GM19395 (cell line): ENCODE results near the gene CREB5.

Source experiments
- ATAC-seq: cut with Tn5 transposase; IDR thresholded peaks from one replicate; pipeline ENCODE4 v1.9.1; 2021; ENCODE audit warnings: mild to moderate bottlenecking, moderate library complexity; ENCODE audit not compliant: unreplicated experiment

CREB5 gene

DNA sequence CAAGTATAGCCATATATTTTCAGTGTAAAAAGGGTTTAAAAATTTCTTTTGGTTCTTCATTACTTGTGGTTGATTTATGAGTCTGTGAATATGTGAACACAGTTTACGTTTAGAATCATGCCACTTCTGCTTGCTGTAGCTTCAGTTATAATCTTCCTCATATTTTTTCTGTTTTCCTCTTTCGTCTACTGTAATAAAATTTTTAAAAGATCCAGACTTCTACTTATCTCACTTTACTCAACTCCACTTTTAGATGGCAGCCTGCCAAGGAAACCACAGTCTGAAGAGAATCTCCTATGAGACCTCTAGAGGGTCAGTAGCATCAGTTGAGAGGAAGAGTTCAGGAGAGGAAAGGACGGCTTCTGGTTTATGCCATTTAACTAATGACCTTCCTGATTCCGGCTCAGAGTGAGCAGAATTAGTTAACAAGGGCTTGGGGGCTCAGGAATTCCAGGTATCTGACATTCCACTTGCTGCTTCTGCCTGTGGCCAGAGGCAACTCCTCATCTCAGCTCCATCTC lies 21.4 kb downstream of the CREB5 start:
- ATAC-seq, result no peak

DNA sequence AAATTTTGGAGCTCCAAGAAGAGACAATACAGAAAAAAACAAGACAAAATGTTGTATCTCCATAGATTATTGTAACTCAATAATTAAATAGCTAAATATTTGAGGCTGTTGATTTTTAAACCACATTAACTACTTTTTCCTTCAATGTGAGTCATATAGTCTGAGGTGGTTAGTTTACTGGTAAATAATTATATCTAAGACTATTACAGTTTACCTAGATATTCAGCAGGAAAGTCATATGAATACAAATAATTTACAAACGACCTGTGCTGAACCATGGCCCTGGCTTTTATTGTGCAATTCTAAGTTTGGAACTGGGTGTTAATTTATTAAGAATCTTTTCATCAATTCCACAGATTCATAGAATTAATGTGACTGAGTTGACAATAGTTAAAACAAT lies 22.2 kb downstream of the CREB5 start:
- no peak for ATAC-seq

DNA sequence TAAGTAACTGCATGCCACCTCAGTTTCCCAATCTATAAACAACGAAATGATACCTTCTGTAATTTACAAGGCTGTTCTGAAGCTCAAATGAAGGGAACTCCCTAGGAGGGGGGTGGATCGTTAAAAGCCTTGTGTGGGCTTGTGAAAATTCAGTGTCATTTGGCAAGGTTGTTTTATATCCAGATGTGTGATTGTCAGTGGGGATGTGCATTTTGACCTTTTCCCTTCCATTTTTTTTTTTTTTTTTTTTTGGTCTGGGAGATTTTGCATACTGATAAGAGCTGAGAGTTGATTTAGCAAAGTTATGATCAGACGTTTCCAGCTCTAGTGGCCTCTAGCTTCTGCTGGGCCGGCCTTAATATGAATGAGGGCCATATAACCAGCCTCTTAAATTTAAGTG lies 22.8 kb downstream of the CREB5 start:
- no peak for ATAC-seq

DNA sequence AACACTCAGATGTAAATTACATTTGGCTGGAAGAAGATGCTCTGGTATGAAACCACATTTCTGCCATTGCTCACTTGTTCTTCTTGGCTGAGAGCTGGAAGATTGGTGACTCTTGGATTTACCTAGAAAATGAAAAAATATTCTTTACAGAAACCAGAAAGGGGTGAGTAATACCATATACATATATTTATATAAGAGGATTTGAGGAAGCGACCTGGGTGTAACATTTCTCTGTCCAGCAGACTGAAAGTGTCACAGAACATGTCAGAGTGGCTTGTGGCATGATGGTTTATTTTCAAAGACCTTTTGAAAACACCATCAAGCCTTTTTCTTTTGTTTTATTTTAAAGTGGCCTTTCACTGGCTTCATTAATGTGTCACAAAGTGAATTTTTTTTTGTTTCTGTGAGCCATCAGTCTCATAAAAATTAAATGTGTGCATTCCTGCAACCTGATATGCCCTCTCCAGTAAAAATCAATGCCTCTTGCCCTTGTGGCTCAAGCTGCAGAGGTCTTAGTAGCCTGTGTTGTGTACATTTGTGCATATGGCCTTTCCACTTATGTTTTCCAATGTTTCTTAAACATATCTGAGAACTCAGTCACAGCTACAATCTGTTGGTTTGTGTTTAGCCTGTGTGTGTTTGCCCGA lies 23.5 kb downstream of the CREB5 start:
- no peak for ATAC-seq

DNA sequence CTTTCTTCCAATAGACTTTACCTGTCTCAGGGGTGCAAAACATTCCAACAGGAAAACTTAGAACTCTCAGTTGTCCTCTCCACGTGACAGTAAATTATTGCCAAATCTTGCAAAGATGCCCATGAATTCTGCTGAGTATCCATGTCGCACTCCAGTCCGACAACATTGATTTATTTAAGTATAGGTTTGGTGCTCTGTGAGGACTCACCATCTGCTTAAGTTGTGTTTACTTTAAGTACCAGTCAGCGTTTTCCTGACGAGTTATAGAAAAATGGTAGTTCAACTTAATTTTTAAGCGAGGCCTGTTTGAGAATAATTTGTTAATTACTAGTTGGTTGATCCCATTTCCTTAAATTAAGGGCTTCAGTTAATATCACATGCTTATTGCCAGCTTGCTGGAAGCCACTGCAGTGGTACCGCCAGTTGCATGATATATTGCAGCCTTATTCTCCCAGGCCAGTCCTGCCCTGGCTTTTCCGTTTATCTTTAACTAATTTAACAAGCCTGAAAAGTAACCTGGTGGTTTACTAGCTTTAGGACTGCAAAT lies 27.8 kb downstream of the CREB5 start:
- ATAC-seq, result no peak

DNA sequence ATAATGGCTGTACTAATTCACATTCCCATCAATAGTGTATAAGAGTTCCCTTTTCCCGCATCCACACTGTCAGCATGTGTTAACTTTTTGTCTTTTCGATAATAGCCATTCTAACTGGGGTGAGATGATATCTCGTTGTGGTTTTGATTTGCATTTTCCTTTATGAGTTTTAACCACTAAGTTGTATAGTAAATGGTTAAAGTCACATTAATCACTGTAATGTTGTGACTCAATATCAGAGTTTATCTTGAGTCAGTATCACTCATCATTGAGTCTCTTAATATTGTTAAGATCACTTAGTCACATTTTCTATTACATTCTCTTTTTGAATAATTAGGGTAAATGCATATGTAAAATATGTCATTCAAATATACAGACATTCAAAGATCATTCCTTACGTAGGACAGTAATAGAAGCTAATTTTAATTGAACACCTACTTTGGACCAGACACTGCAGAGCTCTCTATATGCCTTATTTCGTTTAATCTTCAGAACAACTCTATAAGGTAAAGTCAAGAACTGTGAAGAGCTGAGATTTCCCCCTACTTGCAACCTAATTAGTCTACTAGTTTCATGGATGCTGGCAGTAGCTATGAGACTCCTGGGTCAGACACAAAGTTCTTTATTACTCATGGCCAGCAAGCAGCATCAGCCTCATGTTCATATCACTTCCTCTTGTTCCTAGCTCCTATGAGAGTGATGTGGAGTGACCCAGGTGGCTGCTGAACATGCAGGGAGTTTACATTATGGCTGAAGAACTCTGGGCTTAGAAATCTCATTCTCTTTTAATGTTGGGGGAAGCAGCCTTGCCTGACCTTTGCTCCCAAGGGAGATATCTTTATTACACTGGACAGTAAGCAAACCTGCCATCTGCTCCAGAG lies 30.5 kb downstream of the CREB5 start:
- ATAC-seq, result no peak

DNA sequence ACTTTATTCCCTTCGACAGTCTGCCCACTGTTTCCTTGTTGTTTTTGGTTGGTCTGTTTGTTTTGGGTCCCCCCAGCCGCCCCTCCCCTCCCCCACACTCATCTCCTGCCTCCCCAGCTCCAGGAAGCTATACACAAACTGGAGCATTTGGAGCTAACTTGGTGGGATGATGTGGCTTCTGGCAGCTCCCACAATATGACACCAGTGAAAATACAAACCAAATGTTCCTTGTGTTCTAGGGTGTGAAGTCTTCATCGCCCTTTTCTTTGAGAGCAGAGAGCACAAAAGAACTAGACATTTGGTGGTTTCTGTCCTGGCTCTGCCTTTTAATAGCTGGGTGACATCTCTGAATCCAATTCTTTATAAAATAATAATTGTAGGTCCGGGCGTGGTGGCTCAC lies 33.8 kb downstream of the CREB5 start:
- no peak for ATAC-seq

DNA sequence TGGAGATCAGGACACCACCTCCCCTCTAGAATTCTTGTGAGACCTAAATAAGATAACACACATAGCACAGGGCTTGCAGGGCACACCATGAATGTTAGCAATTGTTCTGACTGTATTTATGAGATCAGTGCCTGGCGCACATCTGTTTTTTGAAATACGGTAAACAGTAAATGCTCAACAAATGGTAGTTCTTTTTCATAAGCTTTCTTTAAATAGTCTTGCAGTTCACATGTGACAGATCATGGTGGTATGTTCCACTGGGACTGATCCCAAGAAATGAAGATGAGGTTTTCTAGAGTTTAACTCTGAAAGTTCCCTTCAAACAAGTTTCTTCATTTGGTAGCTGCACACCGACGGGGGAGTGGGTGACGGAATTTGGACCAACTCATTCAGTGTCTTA lies 34.8 kb downstream of the CREB5 start:
- ATAC-seq, result no peak

DNA sequence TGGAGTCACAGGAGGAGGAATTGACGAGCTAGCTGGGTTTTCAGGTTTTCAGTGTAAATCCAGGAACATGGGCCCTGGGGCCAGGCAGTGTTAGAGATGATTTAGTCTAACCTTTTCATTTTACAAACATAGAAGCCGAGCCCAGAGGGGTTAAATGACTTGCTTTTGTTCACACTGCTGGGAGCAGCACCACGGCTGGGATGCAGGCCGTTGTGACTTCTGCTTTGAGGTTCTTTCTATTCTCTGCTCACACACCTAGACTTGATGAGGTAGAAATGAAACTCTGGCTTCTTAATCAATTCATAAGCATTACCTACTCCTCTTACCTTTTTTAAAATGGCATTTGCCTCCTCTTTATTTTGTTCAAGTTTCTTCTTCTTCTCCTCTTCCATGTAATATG lies 36.4 kb downstream of the CREB5 start:
- ATAC-seq, result no peak

DNA sequence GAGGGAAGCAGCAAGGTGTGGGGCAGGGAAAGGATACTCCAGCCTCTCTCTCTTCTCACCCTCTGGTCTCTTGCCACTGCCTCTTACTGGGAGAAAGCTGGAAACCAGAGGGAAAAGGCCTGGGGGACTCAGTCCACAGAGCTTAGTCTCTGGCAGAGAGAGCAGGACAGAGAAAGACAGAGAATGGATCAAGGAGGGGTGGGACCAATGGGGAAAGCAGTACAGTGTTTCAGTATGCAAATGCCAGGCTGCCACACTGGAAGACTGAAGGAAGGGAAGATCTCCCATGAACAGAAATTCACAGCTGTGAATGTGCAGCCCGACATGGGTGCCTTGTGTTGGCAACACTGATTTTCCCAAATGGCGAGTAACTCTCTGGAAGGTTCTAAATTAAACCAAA lies 40.4 kb downstream of the CREB5 start:
- no peak for ATAC-seq

DNA sequence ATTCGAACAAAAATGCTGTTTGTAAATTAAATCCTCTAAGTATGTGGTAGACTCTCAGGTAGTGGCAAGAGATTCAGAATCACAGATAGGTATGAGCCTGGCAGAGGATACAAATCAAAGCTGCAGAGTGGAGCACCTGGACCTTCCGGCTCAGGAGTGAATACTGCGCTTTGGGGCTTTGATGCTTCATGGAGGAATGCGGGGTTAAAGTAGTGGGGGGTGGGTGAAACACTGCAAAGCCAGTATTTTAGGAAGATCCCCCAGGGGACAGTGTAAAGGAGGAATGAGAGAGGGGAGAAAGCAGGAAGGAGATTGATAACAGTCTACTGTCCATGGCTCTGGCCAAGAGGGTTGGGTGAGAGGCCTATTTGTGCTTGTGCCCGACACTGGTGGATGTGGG lies 43.2 kb downstream of the CREB5 start:
- ATAC-seq, result no peak

DNA sequence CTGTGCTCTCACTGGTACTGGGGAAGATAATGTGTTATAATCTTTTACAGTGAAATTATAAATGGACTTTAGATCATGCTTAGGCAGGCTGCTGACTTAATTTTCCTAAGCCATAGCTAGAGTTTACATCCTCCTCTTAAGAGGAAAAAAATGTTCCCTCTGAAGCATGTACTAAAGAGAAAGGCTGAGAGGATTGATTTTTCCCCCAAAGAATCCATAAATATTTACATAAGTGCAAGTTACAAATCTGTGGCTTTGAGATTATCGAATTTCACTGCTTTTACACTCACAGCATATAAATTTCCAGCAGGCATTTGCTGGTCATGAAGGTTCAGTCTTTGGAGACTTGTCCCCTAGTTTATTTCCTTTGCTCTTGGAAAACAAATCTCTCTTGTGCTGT lies 43.7 kb downstream of the CREB5 start:
- ATAC-seq, result no peak

DNA sequence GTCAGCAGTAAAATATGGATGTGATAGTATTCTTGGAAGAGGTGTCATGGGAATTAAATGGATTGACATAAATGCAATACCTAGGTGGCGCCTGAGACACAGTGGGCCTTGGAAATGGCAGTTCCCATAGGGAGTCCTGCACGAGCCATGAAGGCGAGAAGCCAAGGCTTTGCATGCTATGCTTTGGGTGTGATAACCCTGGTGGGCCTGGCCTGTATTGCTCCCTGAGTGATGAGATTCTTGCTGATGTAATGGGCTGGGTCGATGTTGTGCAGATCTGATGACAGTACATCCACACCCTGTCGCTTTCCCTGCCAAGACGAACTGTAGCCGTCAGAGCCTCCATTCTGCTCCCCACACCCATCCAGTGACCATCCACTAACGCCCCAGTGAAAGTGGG lies 46.4 kb downstream of the CREB5 start:
- ATAC-seq, result no peak

DNA sequence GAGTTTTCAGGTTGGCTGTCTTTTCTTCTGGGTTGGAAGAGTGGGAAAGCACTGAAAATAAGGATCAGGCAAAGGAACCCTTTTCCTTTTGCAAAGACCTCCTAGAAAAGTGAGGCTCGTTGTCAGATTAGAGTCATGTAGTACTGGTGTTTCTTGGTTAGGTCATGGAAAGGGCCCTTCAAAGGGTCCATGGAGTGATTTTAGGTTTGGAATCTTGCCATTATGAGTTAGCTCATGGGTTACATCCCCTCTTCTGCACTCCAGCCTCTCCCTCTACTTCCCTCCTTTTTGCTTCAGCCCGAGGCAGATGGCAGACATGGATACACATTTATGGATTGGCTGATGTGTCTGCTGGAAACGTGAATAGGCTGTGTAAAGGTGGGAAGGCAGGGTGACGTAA lies 47.0 kb downstream of the CREB5 start:
- no peak for ATAC-seq

DNA sequence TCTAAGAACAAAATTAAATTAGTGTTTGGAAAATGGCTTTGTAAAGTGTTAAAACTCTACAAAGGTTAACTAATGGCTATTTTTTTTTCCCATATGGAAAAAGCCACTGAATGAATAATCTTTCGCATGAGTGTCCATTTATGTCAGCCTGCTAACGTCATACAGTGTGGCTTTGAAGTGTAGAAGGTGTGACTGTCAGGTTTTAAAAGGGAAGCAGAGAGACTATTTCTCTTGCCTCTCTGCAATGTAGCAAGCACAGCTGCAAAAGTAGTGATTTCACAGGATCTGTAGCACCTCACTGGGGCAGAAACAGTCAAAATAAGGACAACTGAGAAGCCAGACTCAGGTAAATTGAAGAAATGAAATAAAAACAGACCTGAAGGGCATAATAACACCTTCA lies 53.4 kb downstream of the CREB5 start:
- no peak for ATAC-seq

DNA sequence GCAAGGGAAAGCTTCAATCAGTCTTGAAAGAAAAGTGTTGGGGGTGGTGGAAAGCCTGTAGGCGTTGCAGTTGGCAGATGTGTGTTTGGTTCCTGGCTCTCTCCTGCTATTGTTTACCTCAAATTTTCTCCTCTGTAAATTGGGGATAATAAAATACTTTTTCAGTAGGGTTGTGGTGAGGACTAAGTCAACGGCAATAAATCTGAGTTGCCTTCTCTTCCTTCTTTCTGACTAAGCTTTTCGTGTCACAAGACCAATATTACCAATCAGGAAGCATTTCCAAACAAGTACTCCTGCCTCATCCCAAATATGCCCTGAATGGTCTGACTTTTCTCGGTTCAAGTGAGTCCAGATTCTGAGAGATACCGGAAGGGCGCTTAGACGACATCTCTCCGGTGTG lies 54.0 kb downstream of the CREB5 start:
- ATAC-seq, result no peak

DNA sequence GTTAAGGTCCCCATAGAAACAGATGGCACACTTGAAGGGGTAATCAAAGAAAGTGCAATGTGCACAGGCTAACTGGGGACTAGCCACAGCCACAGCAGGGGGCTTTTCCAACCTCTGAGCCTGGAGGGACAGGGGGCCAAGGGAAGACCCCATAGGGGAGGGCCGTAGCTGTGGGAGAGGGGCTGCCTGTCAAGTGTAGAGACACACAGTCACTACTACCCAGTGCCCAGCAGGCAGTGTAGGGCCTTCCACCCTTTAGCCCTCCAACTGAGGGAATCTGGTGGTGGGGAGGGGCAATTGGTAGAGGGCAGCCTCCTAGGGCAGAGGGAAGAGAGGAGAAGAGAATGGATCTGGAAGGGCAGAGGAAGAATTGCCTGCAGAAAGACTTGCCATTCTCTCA lies 54.6 kb downstream of the CREB5 start:
- ATAC-seq, result no peak

DNA sequence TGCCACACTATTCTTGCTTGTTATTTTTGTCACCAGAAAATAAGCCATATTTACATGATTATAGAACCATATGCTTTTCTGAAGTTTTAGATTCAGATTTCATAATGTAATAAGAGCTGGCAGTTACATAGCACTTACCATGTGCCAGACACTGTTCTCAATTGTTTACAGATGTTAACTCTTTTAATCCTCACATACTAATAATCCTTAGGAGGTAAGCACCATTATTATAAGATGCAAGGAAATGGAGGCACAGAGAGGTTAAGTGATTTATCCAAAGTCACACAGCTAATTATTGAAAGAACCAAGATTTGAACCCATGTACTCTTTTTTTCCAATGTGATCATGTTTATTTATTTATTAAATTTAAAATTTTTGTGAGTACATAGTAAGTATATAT lies 57.2 kb downstream of the CREB5 start:
- ATAC-seq, result no peak

DNA sequence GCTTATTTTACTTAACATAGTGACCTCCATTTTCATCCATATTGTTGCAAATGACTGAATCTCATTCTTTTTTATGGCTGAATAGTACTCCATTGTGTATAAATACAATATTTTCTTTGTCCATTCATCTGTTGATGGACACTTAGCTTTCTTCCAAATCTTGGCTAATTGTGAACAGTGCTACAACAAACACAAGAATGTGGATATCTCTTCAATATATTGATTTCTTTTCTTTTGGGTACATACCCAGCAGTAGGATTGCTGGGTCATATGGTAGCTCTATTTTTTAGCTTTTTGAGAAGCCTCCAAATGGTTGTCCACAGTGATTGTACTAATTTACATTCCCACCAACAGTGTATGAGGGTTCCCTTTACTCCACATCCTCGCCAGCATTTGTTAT lies 58.0 kb downstream of the CREB5 start:
- no peak for ATAC-seq

DNA sequence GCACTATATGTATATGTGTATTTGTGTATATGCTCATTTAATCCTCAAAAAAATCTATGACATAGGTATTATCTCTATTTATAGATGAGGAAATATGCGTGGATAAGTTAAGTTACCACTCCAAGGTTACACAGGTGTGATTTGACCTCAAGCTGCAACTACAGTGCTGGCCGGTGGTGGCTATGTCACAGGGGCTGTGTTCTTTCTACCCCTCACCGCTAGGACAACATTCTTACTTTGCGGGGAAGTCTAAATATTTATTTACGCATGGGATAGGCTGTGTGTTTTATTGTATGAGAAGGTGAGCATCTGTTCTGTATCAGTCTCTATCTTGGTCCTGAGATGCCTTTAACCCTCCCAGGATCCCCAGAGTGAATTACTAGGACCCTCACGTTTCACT lies 60.0 kb downstream of the CREB5 start:
- ATAC-seq, result no peak

DNA sequence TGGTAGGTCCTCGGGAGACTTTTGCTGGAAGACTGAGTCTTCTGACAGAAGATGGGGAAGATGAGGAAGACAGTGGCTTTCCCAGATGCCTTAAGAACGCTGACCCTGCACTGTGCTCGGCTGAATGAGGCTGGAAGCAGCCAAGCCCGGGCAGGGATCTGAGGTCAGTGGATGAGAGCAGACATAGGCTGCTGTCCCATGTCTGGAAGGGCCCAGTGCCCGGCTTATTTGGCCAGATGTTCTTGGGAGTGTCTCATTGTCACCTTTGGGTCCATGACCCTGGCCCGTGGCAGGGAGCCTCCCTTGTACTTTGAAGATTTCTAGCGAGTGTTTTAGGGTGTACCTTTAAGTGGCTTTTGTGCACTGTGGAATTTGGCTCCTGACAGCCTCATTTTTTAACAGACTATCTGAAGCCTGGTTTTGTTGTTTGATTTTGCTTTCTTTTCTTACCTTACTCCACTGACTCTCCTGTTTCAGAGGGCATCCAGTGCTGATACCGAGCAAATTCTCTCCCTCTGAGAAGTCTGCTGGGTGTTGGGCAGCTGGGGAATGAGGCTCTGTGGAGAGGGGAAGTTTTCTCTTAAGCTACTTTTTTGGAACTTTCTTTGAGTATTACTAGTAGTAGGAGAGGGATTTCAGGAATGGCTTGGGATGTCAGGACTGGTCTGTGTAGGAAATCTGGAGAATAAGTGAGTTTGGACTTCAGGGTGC lies 61.4 kb downstream of the CREB5 start:
- ATAC-seq, result no peak

DNA sequence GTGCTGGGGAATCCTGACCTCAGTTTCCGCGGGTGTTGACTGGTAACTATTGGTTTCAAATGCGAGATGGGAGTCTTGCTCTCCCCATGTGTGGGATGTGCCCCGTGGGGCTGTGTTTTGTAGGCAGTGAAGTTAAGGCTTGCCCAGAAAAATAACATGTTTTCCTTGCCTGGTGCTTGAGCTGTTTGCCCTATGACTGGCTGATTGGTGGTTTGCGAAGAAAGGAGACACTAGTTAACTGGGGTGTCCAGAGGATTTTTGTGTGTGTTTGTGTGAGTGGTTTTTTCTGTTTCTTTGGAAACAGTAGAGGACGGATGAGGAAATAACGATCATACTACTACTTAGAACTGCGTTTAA lies 61.9 kb downstream of the CREB5 start:
- ATAC-seq, result no peak
